CD8-positive, alpha-beta memory T cell (primary cell): ENCODE results near the gene SHROOM2. TPM values are rescaled to one million over a fixed set of nuclear protein-coding genes. Genes with fewer than 3 reads are reported as not detected.

Source experiments
- CTCF ChIA-PET: fragments of 350-600 bp; sonication (Branson Sonifier 250); formaldehyde crosslinking; loops from one replicate; lab custom pipeline; 2021; ENCODE audit warnings: antibody characterized with exemption; lab: Charles Lee
- POLR2A ChIA-PET: fragments of 350-600 bp; sonication (Branson Sonifier 250); formaldehyde crosslinking; loops from one replicate; lab custom pipeline; 2021; ENCODE audit warnings: antibody characterized with exemption; lab: Charles Lee
- DNase-seq, 5 donors: peaks; one replicate each; pipeline versions ENCODE4 v3.0.0 to v3.0.0-alpha.2; 2020 to 2022; ENCODE audit warnings: mixed read lengths in 1 of 5
- H3K27ac ChIP-seq: one replicate; pipeline ENCODE4 v1.7.0; 2013; ENCODE audit warnings: low read depth, mild to moderate bottlenecking, low read length, moderate library complexity
- H3K27me3 ChIP-seq: 2 replicates; pipeline ENCODE4 v1.7.0; 2013; ENCODE audit warnings: low read length, mild to moderate bottlenecking; ENCODE audit not compliant: insufficient read depth, poor library complexity, severe bottlenecking
- H3K36me3 ChIP-seq: 2 replicates; pipeline ENCODE4 v1.7.0; 2013; ENCODE audit warnings: mild to moderate bottlenecking, low read length, moderate library complexity; ENCODE audit not compliant: insufficient read depth
- H3K4me1 ChIP-seq: 2 replicates; pipeline ENCODE4 v1.7.0; 2013; ENCODE audit warnings: mild to moderate bottlenecking, low read length, moderate library complexity; ENCODE audit not compliant: insufficient read depth
- H3K4me3 ChIP-seq: 2 replicates; pipeline ENCODE4 v1.7.0; 2013; ENCODE audit warnings: mild to moderate bottlenecking, low read length
- H3K9me3 ChIP-seq: 2 replicates; pipeline ENCODE4 v1.7.0; 2013; ENCODE audit warnings: mild to moderate bottlenecking, low read length
- H3K27ac Mint-ChIP-seq, 8 donors: one replicate each; pipeline ENCODE4 v1.8.0; 2020 to 2021; ENCODE audit warnings: mixed read lengths in 8 of 8, mild to moderate bottlenecking in 6 of 8, inconsistent platforms in 3 of 8, moderate library complexity in 3 of 8
- H3K27me3 Mint-ChIP-seq, 2 donors: one replicate each; pipeline ENCODE4 v1.8.0; 2020 to 2021; ENCODE audit warnings: mixed read lengths in 2 of 2, mild to moderate bottlenecking in 1 of 2, moderate library complexity in 1 of 2
- H3K36me3 Mint-ChIP-seq, 3 donors: one replicate each; pipeline ENCODE4 v1.8.0; 2020 to 2021; ENCODE audit warnings: mixed read lengths in 3 of 3, inconsistent platforms in 1 of 3, mild to moderate bottlenecking in 1 of 3
- H3K4me1 Mint-ChIP-seq, 3 donors: one replicate each; pipeline ENCODE4 v1.8.0; 2020 to 2021; ENCODE audit warnings: mixed read lengths in 3 of 3, inconsistent platforms in 1 of 3, mild to moderate bottlenecking in 1 of 3
- H3K4me3 Mint-ChIP-seq, 7 donors: one replicate each; pipeline ENCODE4 v1.8.0; 2020 to 2021; ENCODE audit warnings: mixed read lengths in 7 of 7, mild to moderate bottlenecking in 6 of 7, moderate library complexity in 4 of 7, inconsistent platforms in 2 of 7
- H3K9me3 Mint-ChIP-seq, 5 donors: one replicate each; pipeline ENCODE4 v1.8.0; 2020 to 2022; ENCODE audit warnings: mixed read lengths in 5 of 5, mild to moderate bottlenecking in 3 of 5, moderate library complexity in 2 of 5, inconsistent platforms in 1 of 5
- polyA plus RNA-seq: library from polyadenylated mRNA; unstranded; fragments of 300-500 nt; fragmentation: Illumina TruSeq; gene quantifications from one replicate; pipeline ENCODE4 v1.2.3, GENCODE V29; 2021
- total RNA-seq, 2 experiments: library from RNA; stranded (reverse); gene quantifications; one replicate each; pipeline ENCODE4 v1.2.3, GENCODE V29; 2021

The SHROOM2 gene
- total and polyA plus RNA-seq, 3 experiments from 2014 or later, result not detected

GRCh38 chrX:9940421-9940820, 154.2 kb downstream of the SHROOM2 start:
- H3K4me1 ChIP-seq, result no peaks in the 10 kb centered on the region
- no peak overlapping the region for H3K27ac Mint-ChIP-seq
- H3K4me3 Mint-ChIP-seq, result no peak overlapping the region
- H3K9me3 Mint-ChIP-seq, result peaks cover 0 to 2% (median 0%) of the 10 kb centered on the region in 5 donors
- DNase-seq, result no peak
- H3K27ac ChIP-seq, result no peak overlapping the region
- peaks cover 3 to 5% of the 10 kb centered on the region in 2 donors for H3K27me3 Mint-ChIP-seq
- ChIA-PET POLR2A (no interaction called here), CTCF (no interaction called here)
- no peaks in the 10 kb centered on the region for H3K9me3 ChIP-seq
- no peak overlapping the region for H3K4me3 ChIP-seq
- H3K36me3 Mint-ChIP-seq, result no peaks in the 10 kb centered on the region
- peaks cover 11 to 19% (median 18%) of the 10 kb centered on the region in 3 donors for H3K4me1 Mint-ChIP-seq
- H3K36me3 ChIP-seq, result no peaks in the 10 kb centered on the region
- no peaks in the 10 kb centered on the region for H3K27me3 ChIP-seq

GRCh38 chrX:9942086-9942485, 155.9 kb downstream of the SHROOM2 start:
- Mint-ChIP-seq H3K27ac (peak overlapping the region in 1 of 8 donors; percentile 52), H3K27me3 (peaks cover 3 to 8% of the 10 kb centered on the region in 2 donors), H3K36me3 (no peaks in the 10 kb centered on the region), H3K4me1 (peaks cover 11 to 19% (median 18%) of the 10 kb centered on the region in 3 donors), H3K9me3 (peaks cover 0 to 2% (median 0%) of the 10 kb centered on the region in 5 donors), H3K4me3 (peak overlapping the region in 6 of 7 donors; percentile 40 to 63 (median 48))
- H3K27ac ChIP-seq, result no peak overlapping the region
- H3K4me1 ChIP-seq, result no peaks in the 10 kb centered on the region
- no peak overlapping the region for H3K4me3 ChIP-seq
- no peaks in the 10 kb centered on the region for H3K27me3 ChIP-seq
- POLR2A ChIA-PET, result no interaction called here
- H3K9me3 ChIP-seq, result no peaks in the 10 kb centered on the region
- peak; percentile 7 to 46 (median 12) for DNase-seq
- CTCF ChIA-PET, result no interaction called here
- no peaks in the 10 kb centered on the region for H3K36me3 ChIP-seq

- Mint-ChIP-seq H3K4me3 (no peak overlapping the region), H3K27me3 (peaks cover 6 to 11% of the 10 kb centered on the region in 2 donors), H3K9me3 (peaks cover 0 to 2% (median 0%) of the 10 kb centered on the region in 5 donors), H3K27ac (no peak overlapping the region), H3K36me3 (no peaks in the 10 kb centered on the region), H3K4me1 (peaks cover 11 to 19% (median 18%) of the 10 kb centered on the region in 3 donors)
- Histone ChIP-seq H3K27ac (no peak overlapping the region), H3K9me3 (no peaks in the 10 kb centered on the region), H3K27me3 (no peaks in the 10 kb centered on the region), H3K4me1 (no peaks in the 10 kb centered on the region), H3K36me3 (no peaks in the 10 kb centered on the region), H3K4me3 (no peak overlapping the region)
- no peak for DNase-seq
- CTCF ChIA-PET, result no interaction called here
- POLR2A ChIA-PET, result no interaction called here
These were observed 157.2 kb downstream of the SHROOM2 start for GRCh38 chrX:9943420-9943819.

- H3K9me3 ChIP-seq, result no peaks in the 10 kb centered on the region
- no peaks in the 10 kb centered on the region for H3K36me3 ChIP-seq
- Mint-ChIP-seq H3K4me1 (peaks cover 5 to 13% (median 9%) of the 10 kb centered on the region in 3 donors), H3K27ac (no peak overlapping the region), H3K36me3 (no peaks in the 10 kb centered on the region), H3K9me3 (peaks cover 0 to 7% (median 0%) of the 10 kb centered on the region in 5 donors), H3K27me3 (peaks cover 14 to 20% of the 10 kb centered on the region in 2 donors), H3K4me3 (no peak overlapping the region)
- DNase-seq, result no peak
- no peaks in the 10 kb centered on the region for H3K27me3 ChIP-seq
- CTCF ChIA-PET, result no interaction called here
- no peak overlapping the region for H3K4me3 ChIP-seq
- H3K4me1 ChIP-seq, result no peaks in the 10 kb centered on the region
- no peak overlapping the region for H3K27ac ChIP-seq
- POLR2A ChIA-PET, result no interaction called here
These were observed 161.0 kb downstream of the SHROOM2 start for GRCh38 chrX:9947131-9947794.

- no peaks in the 10 kb centered on the region for H3K36me3 ChIP-seq
- Mint-ChIP-seq H3K4me3 (no peak overlapping the region), H3K4me1 (peaks cover 0 to 2% (median 1%) of the 10 kb centered on the region in 3 donors), H3K27ac (no peak overlapping the region), H3K36me3 (no peaks in the 10 kb centered on the region), H3K9me3 (peaks cover 0 to 11% (median 1%) of the 10 kb centered on the region in 5 donors), H3K27me3 (peaks cover 14 to 20% of the 10 kb centered on the region in 2 donors)
- no peak overlapping the region for H3K4me3 ChIP-seq
- no peaks in the 10 kb centered on the region for H3K9me3 ChIP-seq
- H3K4me1 ChIP-seq, result no peaks in the 10 kb centered on the region
- H3K27me3 ChIP-seq, result no peaks in the 10 kb centered on the region
- ChIA-PET POLR2A (no interaction called here), CTCF (no interaction called here)
- no peak overlapping the region for H3K27ac ChIP-seq
- DNase-seq, result no peak
These were observed 162.2 kb downstream of the SHROOM2 start for GRCh38 chrX:9948406-9948805.

- POLR2A ChIA-PET, result no interaction called here
- no peaks in the 10 kb centered on the region for H3K36me3 Mint-ChIP-seq
- no peak for DNase-seq
These were observed 166.1 kb downstream of the SHROOM2 start for GRCh38 chrX:9952300-9952699.

GRCh38 chrX:9953396-9953795, 167.2 kb downstream of the SHROOM2 start:
- CTCF ChIA-PET, result no interaction called here
- H3K27ac Mint-ChIP-seq, result no peak overlapping the region
- Histone ChIP-seq H3K9me3 (no peaks in the 10 kb centered on the region), H3K36me3 (no peaks in the 10 kb centered on the region), H3K27ac (no peak overlapping the region), H3K27me3 (no peaks in the 10 kb centered on the region), H3K4me1 (no peaks in the 10 kb centered on the region), H3K4me3 (no peak overlapping the region)
- POLR2A ChIA-PET, result no interaction called here
- H3K4me3 Mint-ChIP-seq, result no peak overlapping the region
- H3K9me3 Mint-ChIP-seq, result peaks cover 0 to 13% (median 6%) of the 10 kb centered on the region in 5 donors
- no peak for DNase-seq
- peaks cover 10 to 20% of the 10 kb centered on the region in 2 donors for H3K27me3 Mint-ChIP-seq
- no peaks in the 10 kb centered on the region for H3K36me3 Mint-ChIP-seq
- no peaks in the 10 kb centered on the region for H3K4me1 Mint-ChIP-seq

More at GRCh38 chrX:9952300-9952699, 166.1 kb downstream of the SHROOM2 start:
- Histone ChIP-seq H3K4me1 (no peaks in the 10 kb centered on the region), H3K9me3 (no peaks in the 10 kb centered on the region), H3K4me3 (no peak overlapping the region), H3K36me3 (no peaks in the 10 kb centered on the region), H3K27me3 (no peaks in the 10 kb centered on the region), H3K27ac (no peak overlapping the region)
- H3K4me3 Mint-ChIP-seq, result no peak overlapping the region
- no peak overlapping the region for H3K27ac Mint-ChIP-seq
- H3K9me3 Mint-ChIP-seq, result peaks cover 0 to 13% (median 6%) of the 10 kb centered on the region in 5 donors
- H3K27me3 Mint-ChIP-seq, result peaks cover 17 to 18% of the 10 kb centered on the region in 2 donors
- no peaks in the 10 kb centered on the region for H3K4me1 Mint-ChIP-seq
- CTCF ChIA-PET, result no interaction called here

- Histone ChIP-seq H3K4me3 (no peak overlapping the region), H3K4me1 (no peaks in the 10 kb centered on the region), H3K27ac (no peak overlapping the region), H3K9me3 (no peaks in the 10 kb centered on the region), H3K36me3 (no peaks in the 10 kb centered on the region), H3K27me3 (no peaks in the 10 kb centered on the region)
- POLR2A ChIA-PET, result no interaction called here
- Mint-ChIP-seq H3K27me3 (peaks cover 11 to 20% of the 10 kb centered on the region in 2 donors), H3K36me3 (no peaks in the 10 kb centered on the region), H3K4me3 (no peak overlapping the region), H3K4me1 (no peaks in the 10 kb centered on the region), H3K27ac (no peak overlapping the region), H3K9me3 (peaks cover 0 to 13% (median 6%) of the 10 kb centered on the region in 5 donors)
- DNase-seq, result no peak
- CTCF ChIA-PET, result no interaction called here
These were observed 169.3 kb downstream of the SHROOM2 start for GRCh38 chrX:9955506-9955905.
